ENCODE results near the gene ACP3.
"Not testable (repeated sequence)": the region's sequence is repeated elsewhere in the genome, so short reads cannot be mapped to it uniquely, and the experiment has no call there.

ACP3 gene

DNA sequence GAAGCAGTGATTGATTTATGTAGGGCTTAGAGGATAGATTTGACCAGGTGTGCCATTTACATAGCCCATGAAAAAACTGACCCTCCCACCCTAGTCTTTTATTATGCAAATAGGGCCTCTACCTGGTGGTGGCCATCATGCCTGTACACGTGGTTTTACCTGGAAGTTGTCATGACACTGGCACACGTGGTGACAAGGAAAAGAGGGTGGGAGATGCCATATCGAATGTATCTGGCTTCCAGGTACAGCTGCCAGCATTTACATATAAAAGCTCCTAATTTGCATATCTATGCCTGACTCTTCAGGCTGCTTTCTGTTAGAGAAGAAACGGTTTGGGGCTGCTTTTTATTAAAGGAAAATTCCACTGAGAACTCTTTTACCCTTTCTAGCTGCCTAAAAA is 65.1 kb downstream of the ACP3 start:
- no peaks in the 10 kb centered on the region for H3K9me3 ChIP-seq
- no peak overlapping the region for H3K27ac ChIP-seq
- TF ChIP-seq CTCF (IDR thresholded peaks at IDR 0.05): no peak

DNA sequence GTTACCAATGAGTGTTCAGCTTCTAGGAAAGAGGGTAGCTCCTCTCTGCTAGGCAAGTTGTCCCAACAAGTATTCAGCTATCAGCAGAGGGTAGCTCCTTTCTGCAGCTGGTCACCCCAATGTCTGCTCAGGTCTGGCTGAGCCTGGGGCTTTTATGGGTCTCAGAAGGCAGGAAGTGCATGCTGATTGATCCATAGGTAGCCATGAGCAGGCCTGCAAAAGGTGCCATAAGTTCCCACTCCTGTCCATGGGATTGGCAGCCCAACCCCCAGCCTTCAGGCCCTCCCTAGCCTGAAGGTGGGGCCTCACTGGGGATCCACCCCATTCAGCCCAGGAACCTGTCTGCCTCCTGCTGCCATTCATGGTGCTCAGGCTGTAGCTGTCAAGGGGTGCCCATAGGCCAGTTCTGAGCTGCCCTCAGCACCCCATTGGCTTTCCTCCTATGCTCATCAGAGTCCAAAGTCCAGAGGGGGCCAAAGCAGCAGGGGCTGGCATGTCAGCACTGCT is 65.5 kb downstream of the ACP3 start:
- H3K4me1 ChIP-seq (ENCODE audit: control insufficient read depth in 1 of 2, insufficient read depth in 1 of 2, low read depth in 1 of 2, low read length in 1 of 2): peaks cover 0 to 14% of the 10 kb centered on the region in 2 experiments
- no peak overlapping the region for H3K27ac ChIP-seq
- no peak overlapping the region for H3K4me3 ChIP-seq (ENCODE audit: low read depth in 1 of 2, low read length in 1 of 2)
- H3K9me3 ChIP-seq: no peaks in the 10 kb centered on the region
- H3K36me3 ChIP-seq: peaks cover 9% of the 10 kb centered on the region
- no peaks in the 10 kb centered on the region for H3K27me3 ChIP-seq
- TF ChIP-seq CTCF (IDR thresholded peaks at IDR 0.05): no peak

More for the DNA sequence above, 65.1 kb downstream of the ACP3 start:
- H3K36me3 ChIP-seq: peaks cover 10% of the 10 kb centered on the region
- H3K4me3 ChIP-seq (ENCODE audit: low read depth in 1 of 2, low read length in 1 of 2): no peak overlapping the region
- H3K27me3 ChIP-seq: no peaks in the 10 kb centered on the region
- H3K4me1 ChIP-seq (ENCODE audit: control insufficient read depth in 1 of 2, insufficient read depth in 1 of 2, low read depth in 1 of 2, low read length in 1 of 2): peaks cover 0 to 12% of the 10 kb centered on the region in 2 experiments

DNA sequence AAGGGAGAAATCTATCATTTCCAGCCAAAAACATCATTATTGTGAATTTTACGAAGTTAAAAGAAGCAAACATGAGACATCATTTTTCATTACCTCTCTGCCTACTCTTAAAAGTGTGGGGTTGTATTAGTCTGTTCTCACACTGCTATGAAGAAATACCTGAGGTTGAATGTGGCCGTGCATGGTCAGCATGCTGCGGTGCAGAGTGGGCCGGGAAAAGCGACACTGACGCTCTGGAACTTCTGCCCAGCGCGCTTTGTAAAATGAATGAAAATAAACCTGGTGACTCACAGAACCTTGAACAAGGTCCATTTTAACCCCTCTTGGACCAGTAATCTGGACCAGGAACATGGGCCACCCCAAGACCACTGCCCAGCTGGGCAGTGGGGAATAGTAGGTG is 69.1 kb downstream of the ACP3 start:
- no peaks in the 10 kb centered on the region for H3K27me3 ChIP-seq
- TF ChIP-seq CTCF (IDR thresholded peaks at IDR 0.05): no peak
- no peaks in the 10 kb centered on the region for H3K9me3 ChIP-seq
- no peak overlapping the region for H3K4me3 ChIP-seq (ENCODE audit: low read depth in 1 of 2, low read length in 1 of 2)
- H3K27ac ChIP-seq: no peak overlapping the region
- peaks cover 5% of the 10 kb centered on the region for H3K36me3 ChIP-seq
- H3K4me1 ChIP-seq (ENCODE audit: control insufficient read depth in 1 of 2, insufficient read depth in 1 of 2, low read depth in 1 of 2, low read length in 1 of 2): peaks cover 0 to 14% of the 10 kb centered on the region in 2 experiments

DNA sequence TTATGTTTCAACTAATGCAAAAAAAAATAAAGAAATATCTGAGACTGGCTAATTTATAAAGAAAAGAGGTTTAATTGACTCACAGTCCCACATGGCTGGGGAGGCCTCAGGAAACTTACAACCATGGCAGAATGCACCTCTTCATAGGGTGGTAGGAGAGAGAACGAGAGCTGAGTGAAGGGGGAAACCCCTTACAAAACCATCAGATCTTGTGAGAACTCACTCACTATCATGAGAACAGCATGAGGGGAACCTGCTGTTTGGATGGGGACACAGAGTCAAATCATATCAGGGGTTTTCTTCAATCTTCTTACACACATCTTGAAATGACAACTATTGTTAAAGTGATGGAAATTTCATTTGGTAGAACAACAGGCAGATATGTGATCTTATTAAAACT is 75.5 kb downstream of the ACP3 start:
- not testable (repeated sequence) for H3K9me3 ChIP-seq; H3K4me3 ChIP-seq (ENCODE audit: low read depth in 1 of 2, low read length in 1 of 2); H3K36me3 ChIP-seq; H3K27me3 ChIP-seq; H3K27ac ChIP-seq
- H3K4me1 ChIP-seq (ENCODE audit: control insufficient read depth in 1 of 2, insufficient read depth in 1 of 2, low read depth in 1 of 2, low read length in 1 of 2): peaks cover 0 to 11% of the 10 kb centered on the region in 2 experiments

DNA sequence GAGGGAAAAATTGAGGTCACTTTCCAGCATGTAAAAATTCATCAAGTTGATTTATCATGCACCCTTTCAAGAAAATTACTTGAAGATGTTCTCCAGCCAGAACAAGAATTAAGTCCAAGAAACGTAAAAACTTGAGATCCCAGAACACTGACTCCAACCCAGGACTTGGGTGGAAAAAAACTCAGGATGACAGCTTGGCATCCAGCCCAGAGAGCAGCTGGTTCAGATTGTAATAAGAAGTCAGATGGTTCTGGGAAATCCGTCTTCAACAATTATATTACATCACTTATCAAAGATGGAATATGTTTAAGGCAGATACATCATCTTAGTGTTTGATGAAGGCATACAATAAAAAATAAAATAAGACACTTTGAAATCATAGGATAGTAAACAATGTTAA is 77.1 kb downstream of the ACP3 start:
- no peak overlapping the region for H3K4me3 ChIP-seq (ENCODE audit: low read depth in 1 of 2, low read length in 1 of 2)
- no peaks in the 10 kb centered on the region for H3K27me3 ChIP-seq
- no peaks in the 10 kb centered on the region for H3K9me3 ChIP-seq
- no peaks in the 10 kb centered on the region for H3K36me3 ChIP-seq
- H3K4me1 ChIP-seq (ENCODE audit: control insufficient read depth in 1 of 2, insufficient read depth in 1 of 2, low read depth in 1 of 2, low read length in 1 of 2): peaks cover 0 to 11% of the 10 kb centered on the region in 2 experiments
- no peak overlapping the region for H3K27ac ChIP-seq
- TF ChIP-seq CTCF (IDR thresholded peaks at IDR 0.05): no peak

DNA sequence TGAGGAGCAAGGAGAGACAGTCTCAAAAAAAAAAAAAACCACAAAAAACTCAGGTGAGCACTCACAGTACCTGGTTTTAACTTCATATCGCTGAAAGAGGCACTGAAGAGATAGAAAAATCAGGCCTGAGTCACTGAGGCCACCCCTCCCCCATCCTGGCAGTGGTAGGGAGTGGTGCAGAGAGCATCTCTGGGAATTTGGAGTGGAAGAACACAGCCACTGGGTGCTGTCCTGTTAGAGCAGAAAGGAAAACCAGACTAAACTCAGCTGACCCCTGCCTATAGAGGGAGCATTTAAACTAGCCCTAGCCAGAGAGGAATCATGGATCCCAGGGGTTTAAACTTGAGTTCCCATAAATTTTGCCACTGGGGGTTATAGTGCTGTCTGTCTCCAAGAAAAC is 77.9 kb downstream of the ACP3 start:
- H3K4me3 ChIP-seq (ENCODE audit: low read depth in 1 of 2, low read length in 1 of 2): no peak overlapping the region
- no peak overlapping the region for H3K27ac ChIP-seq
- TF ChIP-seq CTCF (IDR thresholded peaks at IDR 0.05): no peak
- no peaks in the 10 kb centered on the region for H3K36me3 ChIP-seq
- H3K27me3 ChIP-seq: no peaks in the 10 kb centered on the region
- no peaks in the 10 kb centered on the region for H3K9me3 ChIP-seq
- H3K4me1 ChIP-seq (ENCODE audit: control insufficient read depth in 1 of 2, insufficient read depth in 1 of 2, low read depth in 1 of 2, low read length in 1 of 2): peaks cover 0 to 11% of the 10 kb centered on the region in 2 experiments
